HG03575 (cell line): Measurements from ENCODE around the gene NTN3.

Experiments
- ATAC-seq: cut with Tn5 transposase; IDR thresholded peaks from one replicate; pipeline ENCODE4 v1.9.1; 2021; ENCODE audit not compliant: unreplicated experiment, insufficient number of reproducible peaks, low FRiP score; ENCODE audit errors: extremely low read depth

Gene NTN3

DNA sequence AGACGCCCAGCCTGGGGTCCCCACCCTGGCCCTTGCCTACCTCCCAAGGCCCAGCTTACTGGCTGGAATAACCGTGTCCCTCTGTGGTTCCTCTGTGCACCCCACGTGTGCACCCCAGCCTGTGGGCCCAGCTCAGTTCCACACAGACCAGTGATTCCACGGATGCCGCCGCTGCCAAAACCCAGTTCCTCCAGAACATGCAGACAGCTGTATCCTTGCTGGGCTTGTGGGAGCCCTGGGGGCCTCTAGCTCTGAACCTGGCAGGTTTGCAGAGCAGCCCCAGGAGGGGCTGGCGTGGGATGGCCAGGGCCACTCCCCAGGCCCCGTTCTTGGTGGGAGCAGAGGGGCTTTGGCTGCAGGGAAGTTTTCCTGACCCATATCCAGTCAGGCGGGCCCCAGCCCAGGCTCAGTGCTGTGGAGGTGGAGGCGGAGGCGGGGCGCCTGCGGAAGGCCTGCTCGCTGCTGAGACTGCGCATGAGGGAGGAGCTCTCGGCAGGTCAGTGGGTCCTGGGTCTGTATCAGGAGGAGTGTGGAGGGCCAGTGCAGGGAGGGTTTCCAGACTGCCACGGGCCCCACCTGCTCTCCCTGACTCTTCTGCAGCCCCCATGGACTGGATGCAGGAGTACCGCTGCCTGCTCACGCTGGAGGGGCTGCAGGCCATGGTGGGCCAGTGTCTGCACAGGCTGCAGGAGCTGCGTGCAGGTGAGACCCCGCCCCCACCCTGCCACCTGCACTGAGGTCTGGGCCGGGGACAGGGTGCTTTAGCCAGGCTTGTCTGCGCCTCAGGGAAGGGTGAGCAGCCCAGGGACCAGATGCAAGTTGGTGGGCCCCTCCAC, 8.8 kb upstream of the NTN3 start:
- no peak for ATAC-seq

- ATAC-seq = no peak
Measured at GRCh38 chr16:2464333-2464732, 6.8 kb upstream of the NTN3 start.

GRCh38 chr16:2465653-2466415, 5.3 kb upstream of the NTN3 start:
- no peak for ATAC-seq

DNA sequence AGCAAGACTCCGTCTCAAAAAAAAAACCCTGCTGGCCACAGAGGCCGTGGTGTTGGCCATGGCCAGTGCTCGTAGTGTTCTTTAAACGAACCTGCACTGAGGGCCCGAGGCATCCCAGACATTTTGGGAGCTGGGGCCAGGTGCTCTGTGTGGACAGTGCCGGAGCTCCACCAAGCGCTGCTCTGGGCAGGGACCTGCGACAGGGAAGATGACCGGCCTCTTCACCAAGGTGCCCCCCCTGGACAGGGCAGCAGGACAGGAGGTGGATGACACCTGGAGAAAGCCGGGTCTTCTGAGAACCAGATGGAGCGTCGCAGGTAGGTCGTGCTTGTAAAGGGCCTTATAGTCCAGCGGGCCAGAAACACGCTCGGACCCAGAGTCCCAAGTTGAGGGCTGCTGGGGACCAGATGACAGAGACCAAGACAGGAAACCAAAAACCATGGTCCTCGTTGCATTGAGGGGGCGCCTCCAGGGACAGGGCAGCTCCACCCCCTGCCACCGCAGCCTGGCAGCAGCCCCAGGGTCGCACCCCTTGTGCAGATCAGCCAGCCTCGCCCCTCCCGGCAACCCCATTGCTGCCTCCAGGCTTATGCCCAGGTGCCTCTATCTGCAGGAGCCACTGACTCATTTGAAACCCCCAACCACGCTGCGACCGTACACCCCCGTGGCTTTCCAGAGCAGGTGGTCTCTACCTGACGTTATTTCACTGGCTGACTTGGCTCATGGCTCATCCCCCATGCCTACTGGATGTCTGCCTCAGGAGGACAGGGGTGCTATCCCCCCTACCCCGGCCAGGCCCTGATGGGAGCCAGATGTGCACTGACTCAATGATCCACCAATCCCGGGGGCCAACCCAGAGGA, 4.2 kb upstream of the NTN3 start:
- no peak for ATAC-seq

DNA sequence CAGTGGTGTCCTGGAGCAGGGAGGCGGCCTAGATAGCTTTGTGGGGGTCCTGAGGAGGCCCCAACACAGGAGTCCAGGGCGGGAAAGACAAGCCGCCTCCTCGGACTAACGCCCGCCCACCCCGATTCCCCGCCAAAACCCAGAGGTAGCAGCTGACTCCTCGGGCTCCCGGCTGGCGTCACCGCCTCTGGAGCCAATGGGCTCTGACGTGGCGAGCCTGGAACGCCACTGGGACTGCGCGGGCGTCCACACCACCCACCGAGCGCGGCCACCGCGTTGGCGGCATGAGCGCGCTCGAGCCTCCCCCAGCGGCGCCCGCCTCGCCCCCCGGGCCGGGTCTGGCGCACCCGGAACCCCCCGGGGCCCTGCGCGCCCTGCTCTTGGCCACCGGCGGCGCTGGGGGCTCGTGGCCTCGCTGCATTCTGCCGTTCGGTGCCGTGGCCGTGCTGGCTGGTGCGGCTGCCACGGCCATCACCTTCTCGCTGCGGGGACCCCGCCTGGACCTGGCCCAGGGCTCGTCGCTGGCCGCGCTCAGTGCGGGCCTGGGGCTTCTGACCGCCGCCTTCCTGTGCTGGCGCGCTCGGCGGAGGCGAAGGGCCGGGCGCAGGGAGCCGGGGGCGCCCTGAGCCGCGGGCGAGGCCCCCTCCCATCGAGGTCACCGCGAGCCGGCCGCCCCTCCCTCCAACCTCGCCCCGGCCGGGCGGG, 3.4 kb upstream of the NTN3 start:
- ATAC-seq = no peak

- no peak for ATAC-seq
Measured at GRCh38 chr16:2468233-2468724, 2.8 kb upstream of the NTN3 start.

DNA sequence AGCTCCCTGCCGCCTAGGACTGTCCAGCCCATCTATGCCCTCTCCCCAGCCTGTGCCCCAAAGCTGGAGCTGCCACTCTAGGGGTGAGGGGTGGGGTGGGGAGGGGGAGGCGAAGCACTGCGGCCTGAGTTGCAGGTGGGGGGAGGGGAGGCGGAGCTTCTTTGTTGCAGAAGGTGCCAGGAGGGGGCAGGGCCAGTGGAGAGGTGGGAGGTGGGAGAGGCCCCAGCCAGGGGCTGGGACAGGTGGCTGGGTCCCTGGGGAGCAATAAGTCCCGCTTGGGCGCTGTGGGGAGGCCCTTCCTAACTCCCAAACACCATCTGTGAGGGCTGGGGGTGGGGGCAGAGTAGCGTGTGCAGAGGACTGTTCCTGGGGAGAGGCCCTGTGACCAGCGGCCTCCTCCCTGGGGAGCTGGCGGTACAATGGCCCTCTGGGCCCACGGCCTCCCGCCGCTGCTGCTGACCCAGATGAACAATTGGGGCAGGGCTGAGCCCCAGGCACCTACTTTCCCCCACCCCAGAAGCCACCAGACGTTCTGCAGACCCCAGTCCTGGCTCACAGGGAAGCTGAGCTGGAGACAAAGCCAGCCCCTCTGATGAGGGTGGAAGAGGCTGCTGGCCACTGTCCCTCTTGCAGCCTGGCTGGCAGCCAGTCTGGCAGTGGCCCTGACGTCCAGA, 2.2 kb upstream of the NTN3 start:
- no peak for ATAC-seq

DNA sequence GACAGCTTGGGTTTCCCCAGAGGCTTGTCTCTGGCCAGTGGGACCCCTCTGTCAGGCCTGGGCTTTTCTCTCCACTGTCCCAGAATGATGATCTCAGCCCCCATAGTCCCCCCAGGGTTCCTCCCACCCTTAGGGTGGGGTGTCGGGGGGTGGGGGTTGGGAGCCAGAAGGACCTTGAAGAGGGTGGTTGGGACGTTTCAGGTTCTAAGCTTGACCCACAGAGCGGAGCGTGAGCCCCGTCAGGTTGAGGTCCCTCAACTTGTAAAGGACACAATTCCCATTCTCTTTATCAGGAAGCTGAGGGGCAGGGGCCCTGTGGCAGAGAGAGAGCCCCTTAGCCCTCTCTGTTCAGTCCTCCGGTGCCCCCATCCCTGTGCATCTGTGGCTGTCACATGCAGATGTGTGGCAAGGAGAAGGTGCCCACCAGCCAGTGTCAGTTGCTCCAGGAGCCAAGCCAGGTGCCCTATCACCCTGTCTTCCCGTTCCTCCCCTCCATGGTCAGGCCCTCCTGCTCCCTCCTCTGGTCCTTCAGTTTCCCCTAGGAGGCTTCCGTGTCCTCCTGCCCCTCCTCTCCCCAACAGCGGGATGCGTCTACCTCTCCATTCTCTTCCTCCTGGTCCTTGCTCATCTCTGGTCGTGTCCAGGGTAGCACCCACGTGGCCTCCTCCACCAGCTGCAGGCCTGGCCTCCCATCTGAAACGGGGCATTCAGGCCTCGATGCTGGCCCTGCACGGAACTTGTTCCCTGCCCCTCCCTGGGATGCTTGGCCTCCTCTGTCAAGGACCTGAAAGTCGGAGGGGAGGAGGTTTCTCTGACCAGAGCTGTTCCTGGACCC, 1.5 kb upstream of the NTN3 start:
- ATAC-seq = no peak

- ATAC-seq = no peak
Measured at GRCh38 chr16:2470234-2470601, 879 bp upstream of the NTN3 start.

DNA sequence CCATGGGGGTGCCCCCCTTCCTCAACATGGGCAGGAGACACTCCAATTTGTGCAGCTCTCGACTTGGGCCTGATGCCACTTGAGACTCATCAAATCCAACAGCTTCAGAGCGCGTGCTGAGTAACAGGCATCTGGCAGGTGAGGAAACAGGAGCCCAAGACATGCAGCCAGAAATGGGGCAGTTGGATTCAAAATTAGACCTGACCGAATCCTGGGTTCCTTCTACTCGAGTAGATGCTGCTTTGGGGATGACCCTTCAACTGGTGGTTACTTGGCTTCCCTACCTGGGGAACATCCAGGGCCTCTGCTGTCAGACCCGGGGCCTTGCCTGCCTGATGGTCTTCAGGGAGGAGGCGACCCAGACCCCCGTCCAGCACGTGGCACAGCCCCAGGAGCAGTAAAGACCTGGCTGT, 488 bp upstream of the NTN3 start:
- ATAC-seq = no peak

- no peak for ATAC-seq
Measured at GRCh38 chr16:2471653-2472487, 773 bp downstream of the NTN3 start.

DNA sequence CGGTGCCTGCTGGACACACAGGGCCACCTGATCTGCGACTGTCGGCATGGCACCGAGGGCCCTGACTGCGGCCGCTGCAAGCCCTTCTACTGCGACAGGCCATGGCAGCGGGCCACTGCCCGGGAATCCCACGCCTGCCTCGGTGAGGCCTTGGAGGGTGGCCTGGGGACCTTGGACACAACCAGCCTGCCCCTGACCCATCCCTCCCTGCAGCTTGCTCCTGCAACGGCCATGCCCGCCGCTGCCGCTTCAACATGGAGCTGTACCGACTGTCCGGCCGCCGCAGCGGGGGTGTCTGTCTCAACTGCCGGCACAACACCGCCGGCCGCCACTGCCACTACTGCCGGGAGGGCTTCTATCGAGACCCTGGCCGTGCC, 1.4 kb downstream of the NTN3 start:
- ATAC-seq = no peak

DNA sequence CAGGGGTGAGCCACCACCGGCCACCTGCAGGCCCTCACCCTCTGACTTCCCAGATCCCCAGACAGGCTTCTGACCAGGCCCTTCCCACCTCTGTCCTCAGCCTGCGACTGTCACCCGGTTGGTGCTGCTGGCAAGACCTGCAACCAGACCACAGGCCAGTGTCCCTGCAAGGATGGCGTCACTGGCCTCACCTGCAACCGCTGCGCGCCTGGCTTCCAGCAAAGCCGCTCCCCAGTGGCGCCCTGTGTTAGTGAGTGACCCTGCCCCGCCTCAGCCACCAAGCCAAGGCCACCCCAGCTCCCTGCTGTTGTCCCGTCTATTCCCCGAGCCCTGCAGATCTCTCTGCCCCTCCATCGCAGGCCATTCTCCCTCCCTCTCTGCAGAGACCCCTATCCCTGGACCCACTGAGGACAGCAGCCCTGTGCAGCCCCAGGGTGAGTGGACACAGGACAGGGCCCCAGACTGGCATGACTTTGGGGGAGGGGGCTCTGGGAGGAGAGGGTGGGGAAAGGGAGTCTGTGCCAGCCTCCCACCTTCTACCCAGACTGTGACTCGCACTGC, 1.9 kb downstream of the NTN3 start:
- ATAC-seq = no peak

GRCh38 chr16:2473446-2473926, 2.4 kb downstream of the NTN3 start:
- no peak for ATAC-seq

DNA sequence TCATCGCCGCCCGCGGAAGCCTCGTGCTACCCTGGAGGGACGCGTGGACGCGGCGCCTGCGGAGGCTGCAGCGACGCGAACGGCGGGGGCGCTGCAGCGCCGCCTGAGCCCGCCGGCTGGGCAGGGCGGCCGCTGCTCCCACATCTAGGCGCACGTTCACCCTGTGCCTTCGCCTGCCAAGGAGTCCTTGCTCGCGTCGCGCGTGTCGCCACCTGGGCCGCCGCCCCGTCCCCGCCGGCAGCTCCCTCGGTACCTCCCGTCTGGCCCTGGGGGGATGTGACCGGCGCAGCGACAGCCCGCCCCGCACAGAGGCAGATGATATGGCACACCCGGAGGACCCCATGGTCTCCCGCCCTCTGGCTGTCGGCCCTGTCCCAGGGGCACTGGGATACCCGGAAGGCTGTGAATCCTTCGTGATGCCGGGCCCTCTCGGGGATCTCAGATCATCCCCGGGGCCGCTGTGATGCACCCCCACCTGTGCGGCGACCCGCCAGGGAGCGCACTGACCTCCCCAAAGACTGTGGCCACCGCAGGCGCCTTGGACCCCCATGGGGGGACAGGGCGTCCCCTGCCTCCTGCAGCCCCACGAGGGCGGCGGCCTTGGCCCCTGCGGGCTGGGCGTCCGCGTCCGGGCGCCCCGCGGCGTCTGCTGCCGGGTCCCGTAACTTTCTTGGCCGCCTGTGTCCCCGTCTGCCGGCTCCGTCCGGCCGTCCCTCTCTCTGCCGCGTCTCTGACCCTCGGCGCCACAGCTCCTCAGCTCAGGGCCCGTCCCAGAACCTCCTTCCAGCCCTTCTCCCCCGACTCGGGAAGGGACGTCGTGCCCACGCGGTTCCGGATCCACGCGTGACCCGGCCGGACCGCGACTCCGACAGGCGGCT, 3.1 kb downstream of the NTN3 start:
- no peak for ATAC-seq
